Measurements from ENCODE around the gene NPM1.
A peak's percentile ranks its signal among the peaks of the same experiment; 100 is the strongest.
"Not testable (repeated sequence)": the region's sequence is repeated elsewhere in the genome, so short reads cannot be mapped to it uniquely, and the experiment has no call there.

Gene NPM1

GRCh38 chr5:171386861-171387344 lies 746 bp upstream of the NPM1 start:
- no peak for DNase-seq

- peak; percentile 64 to 87 (median 77) for DNase-seq
Observed at GRCh38 chr5:171387970-171388815, 544 bp downstream of the NPM1 start.

GRCh38 chr5:171388816-171389168 lies 1.1 kb downstream of the NPM1 start:
- DNase-seq, result peak in 1 of 5 donors; percentile 73

- peak in 1 of 5 donors; percentile 54 for DNase-seq
Observed at GRCh38 chr5:171390883-171391677, 3.4 kb downstream of the NPM1 start.

- DNase-seq, result no peak
Observed at GRCh38 chr5:171391996-171392577, 4.4 kb downstream of the NPM1 start.

- DNase-seq, result no peak
Observed at GRCh38 chr5:171392585-171393159, 5.0 kb downstream of the NPM1 start.

- DNase-seq, result no peak
Observed at GRCh38 chr5:171395042-171395441, 7.4 kb downstream of the NPM1 start.

- DNase-seq, result not testable (repeated sequence)
Observed at GRCh38 chr5:171396583-171396982, 8.9 kb downstream of the NPM1 start.

GRCh38 chr5:171397190-171397589 lies 9.5 kb downstream of the NPM1 start:
- no peak for DNase-seq

GRCh38 chr5:171397599-171397998 lies 9.9 kb downstream of the NPM1 start:
- DNase-seq, result no peak

- not testable (repeated sequence) for DNase-seq
Observed at GRCh38 chr5:171398660-171399059, 11.0 kb downstream of the NPM1 start.

- DNase-seq, result no peak
Observed at GRCh38 chr5:171400169-171400568, 12.5 kb downstream of the NPM1 start.

GRCh38 chr5:171401167-171401947 lies 13.7 kb downstream of the NPM1 start:
- DNase-seq, result no peak

GRCh38 chr5:171402751-171403150 lies 15.1 kb downstream of the NPM1 start:
- DNase-seq, result not testable (repeated sequence)

GRCh38 chr5:171405615-171406014 lies 18.0 kb downstream of the NPM1 start:
- DNase-seq, result no peak

- DNase-seq, result no peak
Observed at GRCh38 chr5:171407234-171407633, 19.6 kb downstream of the NPM1 start.

- DNase-seq, result peak in 1 of 5 donors; percentile 23
Observed at GRCh38 chr5:171409164-171410136, 21.8 kb downstream of the NPM1 start.

GRCh38 chr5:171410181-171410580 lies 22.5 kb downstream of the NPM1 start:
- no peak for DNase-seq

- DNase-seq, result no peak
Observed at GRCh38 chr5:171412186-171412585, 24.5 kb downstream of the NPM1 start.

GRCh38 chr5:171413153-171413910 lies 25.7 kb downstream of the NPM1 start:
- no peak for DNase-seq

All from T-helper 1 cell (primary cell).